HepG2 (cell line): ENCODE results near the gene UBR1. TPM values are rescaled to one million over a fixed set of nuclear protein-coding genes. Genes with fewer than 3 reads are reported as not detected.

Source experiments
- CBX2 ChIP-seq, 2 experiments: fragments of 200-600 bp in 1 of 2; sonication (generic); formaldehyde crosslinking in 1 of 2; IDR thresholded peaks; 2 replicates each; pipeline versions ENCODE4 v1.7.0 to v1.8.1; 2018 to 2022; ENCODE audit warnings: low read depth in 2 of 2, low read length in 1 of 2, mild to moderate bottlenecking in 1 of 2, missing genetic modification reagents in 1 of 2
- CHCHD3 ChIP-seq: sonication (generic); formaldehyde crosslinking; IDR thresholded peaks from 2 replicates; pipeline ENCODE4 v1.8.0; 2022; ENCODE audit warnings: mild to moderate bottlenecking, missing genetic modification reagents, moderate library complexity
- FUBP1 ChIP-seq: sonication (generic); formaldehyde crosslinking; IDR thresholded peaks from 2 replicates; pipeline ENCODE4 v1.5.1; 2020; ENCODE audit warnings: missing genetic modification reagents, mild to moderate bottlenecking, borderline replicate concordance
- KAT8 ChIP-seq: IDR thresholded peaks from 2 replicates; pipeline ENCODE4 v1.6.1; 2016; ENCODE audit warnings: missing genetic modification reagents, missing compliant biosample characterization
- KLF16 ChIP-seq, 2 experiments: sonication (generic) in 1 of 2; formaldehyde crosslinking in 1 of 2; IDR thresholded peaks; 2 replicates each; pipeline versions ENCODE4 v1.6.1 to v1.8.0; 2016 to 2023; ENCODE audit warnings: missing genetic modification reagents in 2 of 2, missing compliant biosample characterization in 1 of 2
- KLF9 ChIP-seq: IDR thresholded peaks from 2 replicates; pipeline ENCODE4 v1.6.1; 2016; ENCODE audit warnings: low read depth
- MTF2 ChIP-seq: sonication (generic); formaldehyde crosslinking; IDR thresholded peaks from 2 replicates; pipeline ENCODE4 v1.5.0; 2020; ENCODE audit warnings: missing genetic modification reagents, borderline replicate concordance
- NCOA2 ChIP-seq: sonication (generic); formaldehyde crosslinking; IDR thresholded peaks from 2 replicates; pipeline ENCODE4 v1.8.0; 2022; ENCODE audit warnings: inconsistent platforms
- NONO ChIP-seq, 2 experiments: fragments of 450-650 bp in 1 of 2; sonication (generic) in 1 of 2; formaldehyde crosslinking in 1 of 2; IDR thresholded peaks in 1 of 2; conservative IDR thresholded peaks in 1 of 2; 2 replicates each; pipeline versions ENCODE4 v1.6.1 to v1.8.0; 2017 to 2022; ENCODE audit warnings: mild to moderate bottlenecking in 1 of 2, missing genetic modification reagents in 1 of 2, moderate library complexity in 1 of 2
- PATZ1 ChIP-seq: sonication (generic); formaldehyde crosslinking; IDR thresholded peaks from 2 replicates; pipeline ENCODE4 v1.4.0; 2020; ENCODE audit warnings: missing genetic modification reagents
- RFXANK ChIP-seq: IDR thresholded peaks from 2 replicates; pipeline ENCODE4 v1.6.1; 2016
- SP140L ChIP-seq: sonication (generic); formaldehyde crosslinking; IDR thresholded peaks from 2 replicates; pipeline ENCODE4 v1.4.0; 2020; ENCODE audit warnings: missing genetic modification reagents, borderline replicate concordance
- SUZ12 ChIP-seq: fragments of 150-350 bp; IDR thresholded peaks from 2 replicates; pipeline ENCODE4 v1.6.1; 2014; ENCODE audit warnings: low read depth, low read length
- SYNCRIP ChIP-seq: fragments of 200-400 bp; formaldehyde crosslinking; IDR thresholded peaks from 2 replicates; pipeline ENCODE4 v1.6.1; 2018; ENCODE audit warnings: mild to moderate bottlenecking, low read depth, low read length; ENCODE audit not compliant: insufficient read depth
- ZEB1 ChIP-seq: IDR thresholded peaks from 2 replicates; pipeline ENCODE4 v1.6.1; 2012; ENCODE audit warnings: mild to moderate bottlenecking, low read depth, inconsistent platforms; ENCODE audit not compliant: insufficient replicate concordance
- ZNF207 ChIP-seq: fragments of 450-650 bp; IDR thresholded peaks from 2 replicates; pipeline ENCODE4 v1.6.1; 2016; ENCODE audit warnings: antibody characterized with exemption, borderline replicate concordance
- ZNF235 ChIP-seq: sonication (generic); formaldehyde crosslinking; IDR thresholded peaks from 2 replicates; pipeline ENCODE4 v1.8.1; 2023; ENCODE audit warnings: mild to moderate bottlenecking, missing genetic modification reagents, borderline replicate concordance
- ZNF280B ChIP-seq: sonication (generic); formaldehyde crosslinking; IDR thresholded peaks from 2 replicates; pipeline ENCODE4 v1.5.0; 2020; ENCODE audit warnings: missing genetic modification reagents, mild to moderate bottlenecking, borderline replicate concordance
- ZNF460 ChIP-seq: sonication (generic); formaldehyde crosslinking; IDR thresholded peaks from 2 replicates; pipeline ENCODE4 v1.5.1; 2020; ENCODE audit warnings: missing genetic modification reagents, mild to moderate bottlenecking, borderline replicate concordance
- ZNF614 ChIP-seq: IDR thresholded peaks from 2 replicates; pipeline ENCODE4 v1.6.1; 2018; ENCODE audit warnings: missing biosample characterization, missing genetic modification reagents, inconsistent platforms, borderline replicate concordance
- ZNF777 ChIP-seq: sonication (generic); formaldehyde crosslinking; IDR thresholded peaks from 2 replicates; pipeline ENCODE4 v1.4.0; 2020; ENCODE audit warnings: missing genetic modification reagents
- ZNF782 ChIP-seq: sonication (generic); formaldehyde crosslinking; IDR thresholded peaks from 2 replicates; pipeline ENCODE4 v1.4.0; 2020; ENCODE audit warnings: missing genetic modification reagents, mild to moderate bottlenecking, borderline replicate concordance
- ZNF879 ChIP-seq: sonication (generic); formaldehyde crosslinking; IDR thresholded peaks from 2 replicates; pipeline ENCODE4 v1.8.1; 2023; ENCODE audit warnings: missing genetic modification reagents
- ZSCAN25 ChIP-seq: sonication (generic); formaldehyde crosslinking; IDR thresholded peaks from 2 replicates; pipeline ENCODE4 v1.8.0; 2022; ENCODE audit warnings: mild to moderate bottlenecking, missing genetic modification reagents
- polyA plus RNA-seq, 8 experiments: library from polyadenylated mRNA; depleted of rRNA in 3 of 8; stranded (reverse) in 7 of 8; unstranded in 1 of 8; fragments of >200 nt; fragmentation: Illumina TruSeq in 4 of 8; extraction: Trizol in 4 of 8; gene quantifications; 2 replicates each; pipeline versions ENCODE4 v1.2.1 to v1.2.3, GENCODE V29; 2011 to 2016; ENCODE audit warnings: low read depth in 4 of 8, missing spikeins in 1 of 8, mixed read lengths in 1 of 8; ENCODE audit not compliant: insufficient read depth in 1 of 8
- total RNA-seq, 5 experiments: library from RNA; depleted of rRNA; stranded (reverse); fragments of >200 nt; fragmentation: Illumina TruSeq; extraction: Trizol; gene quantifications; 2 replicates each; pipeline ENCODE4 v1.2.3, GENCODE V29; 2016; ENCODE audit warnings: low read depth in 1 of 5

UBR1 gene
- total and polyA plus RNA-seq, 2 of the 13 experiments (the other 11 are each of a cell fraction or from before 2014, with no cell fraction given) = 6.4 to 18.0 TPM

GRCh38 chr15:42920519-42921341, 185.1 kb downstream of the UBR1 start, which contains the start of gene TTBK2 (continued):
- TF ChIP-seq ZNF614 (CRISPR knock-in tag) (peak; percentile 21; the same call in 1 of the 2 replicates), SYNCRIP (no peak), ZNF777 (CRISPR knock-in tag) (peak; percentile 95), KAT8 (CRISPR knock-in tag) (peak; percentile 60), ZNF207 (no peak), KLF16 (CRISPR knock-in tag; IDR thresholded peaks at IDR 0.05) (peak in 1 of 2 experiments; percentile 25; a peak in 1 of 4 replicates), FUBP1 (no peak), ZSCAN25 (no peak), PATZ1 (peak; percentile 96), MTF2 (CRISPR knock-in tag) (no peak), KLF9 (CRISPR knock-in tag) (no peak), ZEB1 (no peak), ZNF460 (CRISPR knock-in tag) (no peak), NCOA2 (CRISPR knock-in tag) (no peak), NONO (IDR thresholded peaks at IDR 0.05) (no peak), NONO (CRISPR knock-in tag; conservative IDR thresholded peaks at IDR 0.05) (peak; percentile 91), ZNF280B (no peak), ZNF879 (CRISPR knock-in tag) (no peak), CBX2 (IDR thresholded peaks at IDR 0.05; ENCODE audit: low read depth, low read length) (peak; percentile 66; the same call in 1 of the 2 replicates), CBX2 (CRISPR knock-in tag; IDR thresholded peaks at IDR 0.05; ENCODE audit: low read depth) (no peak), RFXANK (CRISPR knock-in tag) (no peak), ZNF782 (CRISPR knock-in tag) (no peak), SUZ12 (peak; percentile 43; the same call in 1 of the 2 replicates), SP140L (CRISPR knock-in tag) (no peak), CHCHD3 (CRISPR knock-in tag) (no peak), ZNF235 (CRISPR knock-in tag) (no peak)
